22Rv1 (cell line): ENCODE results near the gene CELF2.

Source experiments
- H3K27ac ChIP-seq: fragments of 450-650 bp; 2 replicates; pipeline ENCODE4 v1.5.1; 2017
- ZFX ChIP-seq: fragments of 450-650 bp; IDR thresholded peaks from 2 replicates; pipeline ENCODE4 v1.6.1; 2017; ENCODE audit warnings: antibody characterized with exemption, borderline replicate concordance
- TF ChIP-seq, protein P1 (sequence below): fragments of 450-650 bp; IDR thresholded peaks from 2 replicates; pipeline ENCODE4 v1.5.1; 2017; ENCODE audit warnings: mild to moderate bottlenecking

Gene CELF2

GRCh38 chr10:11104772-11105675, 87.4 kb downstream of the CELF2 start:
- TF ChIP-seq, protein P1, sequence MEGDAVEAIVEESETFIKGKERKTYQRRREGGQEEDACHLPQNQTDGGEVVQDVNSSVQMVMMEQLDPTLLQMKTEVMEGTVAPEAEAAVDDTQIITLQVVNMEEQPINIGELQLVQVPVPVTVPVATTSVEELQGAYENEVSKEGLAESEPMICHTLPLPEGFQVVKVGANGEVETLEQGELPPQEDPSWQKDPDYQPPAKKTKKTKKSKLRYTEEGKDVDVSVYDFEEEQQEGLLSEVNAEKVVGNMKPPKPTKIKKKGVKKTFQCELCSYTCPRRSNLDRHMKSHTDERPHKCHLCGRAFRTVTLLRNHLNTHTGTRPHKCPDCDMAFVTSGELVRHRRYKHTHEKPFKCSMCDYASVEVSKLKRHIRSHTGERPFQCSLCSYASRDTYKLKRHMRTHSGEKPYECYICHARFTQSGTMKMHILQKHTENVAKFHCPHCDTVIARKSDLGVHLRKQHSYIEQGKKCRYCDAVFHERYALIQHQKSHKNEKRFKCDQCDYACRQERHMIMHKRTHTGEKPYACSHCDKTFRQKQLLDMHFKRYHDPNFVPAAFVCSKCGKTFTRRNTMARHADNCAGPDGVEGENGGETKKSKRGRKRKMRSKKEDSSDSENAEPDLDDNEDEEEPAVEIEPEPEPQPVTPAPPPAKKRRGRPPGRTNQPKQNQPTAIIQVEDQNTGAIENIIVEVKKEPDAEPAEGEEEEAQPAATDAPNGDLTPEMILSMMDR = no peak
- no peak for TF ChIP-seq ZFX
- no peak overlapping the region for H3K27ac ChIP-seq

- TF ChIP-seq ZFX = no peak
- TF ChIP-seq, protein P1 = no peak
- H3K27ac ChIP-seq = no peak overlapping the region
These were observed 88.0 kb downstream of the CELF2 start for GRCh38 chr10:11105676-11106004.

GRCh38 chr10:11106621-11107374, 89.1 kb downstream of the CELF2 start:
- H3K27ac ChIP-seq = no peak overlapping the region
- no peak for TF ChIP-seq ZFX
- TF ChIP-seq, protein P1 = no peak

- TF ChIP-seq ZFX = no peak
- TF ChIP-seq, protein P1 = no peak
- no peak overlapping the region for H3K27ac ChIP-seq
These were observed 90.3 kb downstream of the CELF2 start for GRCh38 chr10:11107948-11108347.

- H3K27ac ChIP-seq = no peak overlapping the region
- TF ChIP-seq, protein P1 = no peak
These were observed 90.7 kb downstream of the CELF2 start for GRCh38 chr10:11108356-11108755.

DNA sequence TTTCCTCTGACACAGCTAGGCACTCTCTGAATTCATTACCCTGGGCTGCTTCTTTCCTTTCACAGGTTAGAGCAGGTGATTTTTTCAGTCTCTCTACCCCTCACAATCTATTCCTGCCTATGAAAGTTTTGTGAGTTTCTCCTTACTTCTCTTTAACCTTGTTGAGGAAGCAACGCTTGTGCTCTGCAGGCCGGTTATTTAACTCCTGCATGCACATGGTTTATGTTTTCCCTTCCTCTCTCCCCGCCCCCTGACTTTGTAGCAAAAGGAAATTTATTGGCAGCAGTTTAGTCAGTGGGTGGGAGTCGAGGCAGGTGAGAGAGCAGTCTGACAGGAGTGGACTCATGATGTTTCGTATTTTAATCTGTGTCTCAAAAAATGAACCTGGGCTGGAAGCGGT, 91.9 kb downstream of the CELF2 start:
- TF ChIP-seq, protein P1 = no peak
- no peak for TF ChIP-seq ZFX
- no peak overlapping the region for H3K27ac ChIP-seq

GRCh38 chr10:11110539-11110938, 92.9 kb downstream of the CELF2 start:
- TF ChIP-seq, protein P1 = no peak
- no peak for TF ChIP-seq ZFX
- H3K27ac ChIP-seq = no peak overlapping the region
